GM23338 (cell line): ENCODE measurements around the gene IGF2BP2. TPM values are rescaled to one million over a fixed set of nuclear protein-coding genes. Genes with fewer than 3 reads are reported as not detected.

ENCODE experiments used
- ATAC-seq: fragments of 200-7000 bp; cut with Tn5 transposase; 3 replicates; pipeline ENCODE4 v1.9.1; 2020
- DNase-seq: peaks from one replicate; pipeline ENCODE4 v3.0.0-alpha.2; 2015; ENCODE audit warnings: low spot score
- H2AFZ ChIP-seq: fragments of 200-600 bp; sonication (generic); 2 replicates; pipeline ENCODE4 v1.8.0; 2016; ENCODE audit warnings: antibody characterized with exemption, mild to moderate bottlenecking, moderate library complexity
- H3F3A ChIP-seq: fragments of 200-600 bp; sonication (generic); replicated peaks from 2 replicates; pipeline ENCODE4 v1.8.0; 2017; ENCODE audit warnings: antibody characterized with exemption, mixed run types, low read depth
- H3K27ac ChIP-seq: fragments of 200-600 bp; sonication (generic); 2 replicates; pipeline ENCODE4 v1.6.1; 2016; ENCODE audit warnings: low read depth
- H3K27me3 ChIP-seq: fragments of 200-600 bp; sonication (generic); 2 replicates; pipeline ENCODE4 v1.8.0; 2016; ENCODE audit warnings: mild to moderate bottlenecking, mixed run types, moderate library complexity; ENCODE audit not compliant: insufficient read depth
- H3K36me3 ChIP-seq: fragments of 200-600 bp; sonication (generic); 2 replicates; pipeline ENCODE4 v1.8.0; 2016; ENCODE audit warnings: mild to moderate bottlenecking; ENCODE audit not compliant: insufficient read depth
- H3K4me1 ChIP-seq: fragments of 200-600 bp; sonication (generic); 2 replicates; pipeline ENCODE4 v1.8.0; 2016; ENCODE audit warnings: mild to moderate bottlenecking, moderate library complexity; ENCODE audit not compliant: insufficient read depth
- H3K4me2 ChIP-seq: fragments of 200-600 bp; sonication (generic); 2 replicates; pipeline ENCODE4 v1.7.1; 2017; ENCODE audit warnings: mixed run types
- H3K4me3 ChIP-seq: fragments of 200-600 bp; sonication (generic); 2 replicates; pipeline ENCODE4 v1.6.1; 2016; ENCODE audit warnings: mixed run types
- H3K79me2 ChIP-seq: fragments of 200-600 bp; sonication (generic); replicated peaks from 2 replicates; pipeline ENCODE4 v1.8.0; 2017; ENCODE audit warnings: mild to moderate bottlenecking; ENCODE audit not compliant: insufficient read depth
- H3K9me2 ChIP-seq: fragments of 200-600 bp; sonication (generic); 2 replicates; pipeline ENCODE4 v1.8.0; 2017; ENCODE audit not compliant: insufficient read depth
- H4K20me1 ChIP-seq: fragments of 200-600 bp; sonication (generic); replicated peaks from 2 replicates; pipeline ENCODE4 v1.8.0; 2017; ENCODE audit warnings: mild to moderate bottlenecking; ENCODE audit not compliant: insufficient read depth
- H3K27ac Mint-ChIP-seq: 2 replicates; pipeline ENCODE4 v1.8.0; 2020; ENCODE audit warnings: inconsistent platforms, mild to moderate bottlenecking, moderate library complexity, mixed read lengths
- H3K27me3 Mint-ChIP-seq: 3 replicates; pipeline ENCODE4 v1.8.0; 2022; ENCODE audit warnings: low read depth, mild to moderate bottlenecking, moderate library complexity, mixed read lengths, inconsistent platforms; ENCODE audit not compliant: insufficient read depth, poor library complexity
- H3K36me3 Mint-ChIP-seq: 3 replicates; pipeline ENCODE4 v1.8.0; 2021; ENCODE audit warnings: low read depth, mild to moderate bottlenecking, inconsistent platforms, moderate library complexity, mixed read lengths
- H3K4me1 Mint-ChIP-seq: 3 replicates; pipeline ENCODE4 v1.8.0; 2020; ENCODE audit warnings: mild to moderate bottlenecking, inconsistent platforms, mixed read lengths
- H3K4me3 Mint-ChIP-seq: 3 replicates; pipeline ENCODE4 v1.8.0; 2021; ENCODE audit warnings: moderate library complexity, mild to moderate bottlenecking, inconsistent platforms, mixed read lengths
- H3K9me3 Mint-ChIP-seq: 3 replicates; pipeline ENCODE4 v1.8.0; 2020; ENCODE audit warnings: moderate library complexity, mild to moderate bottlenecking, inconsistent platforms, mixed read lengths
- CREB1 ChIP-seq: fragments of 250-450 bp; sonication (Bioruptor Pico); IDR thresholded peaks from 2 replicates; pipeline ENCODE4 v1.5.0; 2020; ENCODE audit warnings: low read depth, mild to moderate bottlenecking, moderate library complexity
- CTCF ChIP-seq, 2 experiments: fragments of 200-600 bp in 1 of 2; sonication (generic) in 1 of 2; conservative IDR thresholded peaks; 2 replicates each; pipeline versions ENCODE4 v1.5.1 to v1.6.1; 2016 to 2017; ENCODE audit warnings: antibody characterized with exemption in 2 of 2, low read depth in 2 of 2, mild to moderate bottlenecking in 2 of 2, moderate library complexity in 1 of 2
- ETS1 ChIP-seq: IDR thresholded peaks from 2 replicates; pipeline ENCODE4 v1.6.1; 2016; ENCODE audit warnings: antibody characterized with exemption
- EZH2 ChIP-seq: fragments of 200-600 bp; sonication (generic); IDR thresholded peaks from one replicate; pipeline ENCODE4 v1.8.0; 2017; ENCODE audit warnings: antibody characterized with exemption, mild to moderate bottlenecking, low read depth; ENCODE audit not compliant: unreplicated experiment
- EZH2phosphoT487 ChIP-seq: fragments of 200-600 bp; sonication (generic); IDR thresholded peaks from one replicate; pipeline ENCODE4 v1.8.1; 2018; ENCODE audit warnings: antibody characterized with exemption; ENCODE audit not compliant: unreplicated experiment
- JUNB ChIP-seq: IDR thresholded peaks from one replicate; pipeline ENCODE4 v1.6.1; 2016; ENCODE audit warnings: antibody characterized with exemption; ENCODE audit not compliant: unreplicated experiment
- NANOG ChIP-seq: IDR thresholded peaks from 2 replicates; pipeline ENCODE4 v1.6.1; 2016; ENCODE audit warnings: antibody characterized with exemption, borderline replicate concordance
- POLR2AphosphoS5 ChIP-seq: IDR thresholded peaks from 2 replicates; pipeline ENCODE4 v1.6.1; 2016; ENCODE audit warnings: antibody characterized with exemption, low read depth
- REST ChIP-seq: IDR thresholded peaks from one replicate; pipeline ENCODE4 v1.6.1; 2018; ENCODE audit warnings: antibody characterized with exemption; ENCODE audit not compliant: unreplicated experiment
- STAT1 ChIP-seq: IDR thresholded peaks from one replicate; pipeline ENCODE4 v1.6.1; 2016; ENCODE audit warnings: antibody characterized with exemption; ENCODE audit not compliant: unreplicated experiment
- ZNF114 ChIP-seq: fragments of 250-450 bp; sonication (Bioruptor Pico); IDR thresholded peaks from 2 replicates; pipeline ENCODE4 v1.5.0; 2020; ENCODE audit warnings: mild to moderate bottlenecking, moderate library complexity
- ZNF331 ChIP-seq: fragments of 250-450 bp; sonication (Bioruptor Pico); IDR thresholded peaks from 2 replicates; pipeline ENCODE4 v1.5.0; 2020; ENCODE audit warnings: low read depth, mild to moderate bottlenecking, moderate library complexity
- ZNF462 ChIP-seq: fragments of 250-450 bp; sonication (Bioruptor Pico); IDR thresholded peaks from 2 replicates; pipeline ENCODE4 v1.5.0; 2020; ENCODE audit warnings: mild to moderate bottlenecking, moderate library complexity
- polyA plus RNA-seq: library from polyadenylated mRNA; unstranded; fragments of >200 nt; fragmentation: Nextera tagmentation; extraction: Ambion mirVana; gene quantifications from 2 replicates; pipeline ENCODE4 v1.2.1, GENCODE V29; 2016
- total RNA-seq: library from RNA; depleted of rRNA; stranded (reverse); fragments of >200 nt; shearing (Covaris generic); gene quantifications from 2 replicates; pipeline ENCODE4 v1.2.3, GENCODE V29; 2014

IGF2BP2 gene
- total and polyA plus RNA-seq, 2 experiments from 2014 or later, result 82.9 to 84.5 TPM

- no peaks in the 10 kb centered on the region for H3K9me3 Mint-ChIP-seq
- no peak for DNase-seq
- Histone ChIP-seq H3K79me2 (no peaks in the 10 kb centered on the region), H3K4me3 (no peak overlapping the region), H3K36me3 (peaks cover 26% of the 10 kb centered on the region), H2AFZ (no peak overlapping the region), H3K27ac (peak overlapping the region; percentile 78), H3F3A (peaks cover 4% of the 10 kb centered on the region; the same call in 1 of the 2 replicates), H3K27me3 (no peaks in the 10 kb centered on the region), H3K4me1 (peaks cover 12% of the 10 kb centered on the region; the same call in 1 of the 2 replicates), H3K9me2 (no peaks in the 10 kb centered on the region), H3K4me2 (no peak overlapping the region; the same call in 1 of the 2 replicates), H4K20me1 (no peaks in the 10 kb centered on the region; the same call in 1 of the 2 replicates)
- peaks cover 83% of the 10 kb centered on the region for H3K36me3 Mint-ChIP-seq
- H3K4me3 Mint-ChIP-seq, result no peak overlapping the region; the same call in 2 of the 3 replicates
- no peak for ATAC-seq
- peak overlapping the region; percentile 84 for H3K27ac Mint-ChIP-seq
- H3K27me3 Mint-ChIP-seq, result peaks cover 22% of the 10 kb centered on the region
- TF ChIP-seq NANOG (no peak), ZNF331 (CRISPR knock-in tag) (no peak), CREB1 (CRISPR knock-in tag) (no peak), REST (no peak), POLR2AphosphoS5 (no peak), EZH2phosphoT487 (no peak), ETS1 (no peak), EZH2 (no peak), STAT1 (no peak), ZNF114 (CRISPR knock-in tag) (no peak), CTCF (conservative IDR thresholded peaks at IDR 0.05; ENCODE audit: low read depth in 2 of 2) (no peak), JUNB (no peak), ZNF462 (no peak)
- H3K4me1 Mint-ChIP-seq, result peaks cover 33% of the 10 kb centered on the region
These were observed 177.5 kb downstream of the IGF2BP2 start for GRCh38 chr3:185647134-185647879.
